HG02981 (cell line): ENCODE data around the gene MRPL50.

Experiments used
- ATAC-seq: cut with Tn5 transposase; IDR thresholded peaks from one replicate; pipeline ENCODE4 v1.9.1; 2021; ENCODE audit warnings: mild to moderate bottlenecking, moderate library complexity; ENCODE audit not compliant: unreplicated experiment

The MRPL50 gene

GRCh38 chr9:101342595-101342994 is 55.8 kb downstream of the MRPL50 start:
- no peak for ATAC-seq

- no peak for ATAC-seq
Measured at GRCh38 chr9:101341958-101342357, 56.5 kb downstream of the MRPL50 start.
